Left colon (tissue), 2 donors: Measurements from ENCODE around the gene EYA2. TPM values are rescaled to one million over a fixed set of nuclear protein-coding genes. Genes with fewer than 3 reads are reported as not detected.
"Not testable (repeated sequence)": the region's sequence is repeated elsewhere in the genome, so short reads cannot be mapped to it uniquely, and the experiment has no call there.

Experiments used
- ATAC-seq: fragments of 200-7000 bp; cut with Tn5 transposase; one replicate; pipeline ENCODE4 v1.9.1; 2020; ENCODE audit warnings: mild to moderate bottlenecking, moderate library complexity
- DNase-seq, 2 donors: peaks; one replicate each; pipeline ENCODE4 v3.0.0-alpha.2; 2020
- intact Hi-C, 2 donors: fragments of 100-400 bp; cut with DNase I in 1 of 2; cut with micrococcal nuclease in 1 of 2; formaldehyde crosslinking; loops; one replicate each; pipeline versions ENCODE4 v1.11.2 to v1.14.0; 2022; cut with DNase I, micrococcal nuclease
- total RNA-seq, 2 donors: library from RNA; stranded (reverse); fragmentation: NEBNext Ultra II Directional; extraction: Animal tissue kit (Norgen Biotek cat#: 25700); gene quantifications; one replicate each; pipeline ENCODE4 v1.2.1, GENCODE V29; 2021
- donor health status: DM: no; HTN: no; CAD: no.
- donor health status: DM: yes; HTN: yes; CAD: no.

The EYA2 gene
- total RNA-seq, 2 donors from 2014 or later: 12.2 to 21.0 TPM

- DNase-seq (no peak), ATAC-seq (no peak)
- intact Hi-C loops: no loop called here
Observed at GRCh38 chr20:47191956-47192355, 297.3 kb downstream of the EYA2 start.

- DNase-seq: no peak
- ATAC-seq: no peak
- intact Hi-C loops: loop anchor here in 1 of 2 donors (5.0 kb wide), 1 partner anchor 187 kb away; no protein-coding TSS in a partner anchor
Observed at GRCh38 chr20:47195573-47195972, 300.9 kb downstream of the EYA2 start.

GRCh38 chr20:47196091-47197081 is 301.7 kb downstream of the EYA2 start:
- ATAC-seq: peak; percentile 76
- peak; percentile 56 to 77 for DNase-seq
- intact Hi-C loops: loop anchor here in 1 of 2 donors (5.0 kb wide), 1 partner anchor 186 kb away; no protein-coding TSS in a partner anchor

- intact Hi-C loops: loop anchor here in 1 of 2 donors (5.0 kb wide), 1 partner anchor 184 kb away; no protein-coding TSS in a partner anchor
- ATAC-seq (no peak), DNase-seq (no peak)
Observed at GRCh38 chr20:47198254-47198671, 303.6 kb downstream of the EYA2 start.

- intact Hi-C loops: loop anchor here in 1 of 2 donors (5.0 kb wide), 1 partner anchor 183 kb away; no protein-coding TSS in a partner anchor
- DNase-seq: no peak
- no peak for ATAC-seq
Observed at GRCh38 chr20:47198996-47199552, 304.4 kb downstream of the EYA2 start.

GRCh38 chr20:47201074-47201730 is 306.6 kb downstream of the EYA2 start:
- intact Hi-C loops: no loop called here
- DNase-seq: no peak
- no peak for ATAC-seq

GRCh38 chr20:47202733-47203667 is 308.4 kb downstream of the EYA2 start:
- DNase-seq: no peak
- intact Hi-C loops: no loop called here
- ATAC-seq: no peak

GRCh38 chr20:47204008-47204849 is 309.6 kb downstream of the EYA2 start:
- no peak for ATAC-seq
- DNase-seq: no peak
- intact Hi-C loops: no loop called here

- ATAC-seq, intact Hi-C loops, DNase-seq: not testable (repeated sequence)
Observed at GRCh38 chr20:47204850-47205122, 310.1 kb downstream of the EYA2 start.

- intact Hi-C loops: no loop called here
- ATAC-seq (peak; percentile 77), DNase-seq (peak; percentile 34 to 71)
Observed at GRCh38 chr20:47205577-47206123, 311.0 kb downstream of the EYA2 start.

GRCh38 chr20:47206552-47206951 is 311.9 kb downstream of the EYA2 start:
- intact Hi-C loops, ATAC-seq, DNase-seq: not testable (repeated sequence)

GRCh38 chr20:47206962-47207641 is 312.5 kb downstream of the EYA2 start:
- ATAC-seq: no peak
- intact Hi-C loops: no loop called here

GRCh38 chr20:47208534-47209174 is 314.0 kb downstream of the EYA2 start:
- DNase-seq: no peak
- ATAC-seq: no peak
- intact Hi-C loops: no loop called here

More at GRCh38 chr20:47206962-47207641, 312.5 kb downstream of the EYA2 start:
- no peak for DNase-seq

GRCh38 chr20:47209982-47210381 is 315.3 kb downstream of the EYA2 start:
- ATAC-seq (no peak), DNase-seq (no peak)
- intact Hi-C loops: no loop called here

- no peak for ATAC-seq
- intact Hi-C loops: no loop called here
- DNase-seq: no peak
Observed at GRCh38 chr20:47210470-47210869, 315.8 kb downstream of the EYA2 start.

GRCh38 chr20:47211036-47211435 is 316.4 kb downstream of the EYA2 start:
- no peak for ATAC-seq
- intact Hi-C loops: no loop called here
- no peak for DNase-seq
